PC-3 (cell line): ENCODE measurements around the gene OTX2. TPM values are rescaled to one million over a fixed set of nuclear protein-coding genes. Genes with fewer than 3 reads are reported as not detected.

Experiments
- ATAC-seq: fragments of 200-7000 bp; cut with Tn5 transposase; 2 replicates; pipeline ENCODE4 v1.9.1; 2020; ENCODE audit warnings: mild to moderate bottlenecking, moderate library complexity
- BruUV-seq: library from RNA; stranded (reverse); fragments of 400-500 nt; replicated peaks from 2 replicates; lab custom pipeline; 2021; lab: Mats Ljungman, UMichigan
- CTCF ChIA-PET: fragments of 300-600 bp; sonication (Branson Sonifier 250); formaldehyde crosslinking; loops from one replicate; lab custom pipeline; 2022; ENCODE audit warnings: antibody characterized with exemption; lab: Charles Lee
- POLR2A ChIA-PET: fragments of 300-600 bp; sonication (Branson Sonifier 250); formaldehyde crosslinking; loops from one replicate; lab custom pipeline; 2022; ENCODE audit warnings: antibody characterized with exemption; ENCODE audit not compliant: unreplicated experiment; lab: Charles Lee
- DNase-seq: peaks from one replicate; pipeline ENCODE4 v3.0.0-alpha.2; 2015
- H2AFZ ChIP-seq: fragments of 300-600 bp; sonication (generic); 2 replicates; pipeline ENCODE4 v1.6.0; 2016; ENCODE audit warnings: antibody characterized with exemption, low read length
- H3F3A ChIP-seq: fragments of 300-600 bp; sonication (generic); one replicate; pipeline ENCODE4 v1.6.0; 2017; ENCODE audit warnings: antibody characterized with exemption, low read length, control low read depth, mild to moderate bottlenecking; ENCODE audit not compliant: unreplicated experiment
- H3K27ac ChIP-seq: fragments of 300-600 bp; sonication (generic); 2 replicates; pipeline ENCODE4 v1.5.1; 2016; ENCODE audit warnings: mild to moderate bottlenecking, low read length
- H3K27me3 ChIP-seq: fragments of 300-600 bp; sonication (generic); 2 replicates; pipeline ENCODE4 v1.6.1; 2016; ENCODE audit warnings: low read length, mixed read lengths
- H3K36me3 ChIP-seq: fragments of 300-600 bp; sonication (generic); 2 replicates; pipeline ENCODE4 v1.6.1; 2016; ENCODE audit warnings: low read depth, mixed run types, low read length, mixed read lengths
- H3K4me1 ChIP-seq: fragments of 300-600 bp; sonication (generic); 2 replicates; pipeline ENCODE4 v1.5.1; 2016; ENCODE audit warnings: low read length; ENCODE audit not compliant: insufficient read depth
- H3K4me2 ChIP-seq: fragments of 300-600 bp; sonication (generic); 2 replicates; pipeline ENCODE4 v1.6.0; 2016; ENCODE audit warnings: low read length
- H3K4me3 ChIP-seq: fragments of 300-600 bp; sonication (generic); 2 replicates; pipeline ENCODE4 v1.5.1; 2016; ENCODE audit warnings: mild to moderate bottlenecking, low read length, mixed read lengths
- H3K79me2 ChIP-seq: fragments of 300-600 bp; sonication (generic); 2 replicates; pipeline ENCODE4 v1.6.1; 2017; ENCODE audit warnings: low read length, mixed read lengths
- H3K9ac ChIP-seq: fragments of 300-600 bp; sonication (generic); 2 replicates; pipeline ENCODE4 v1.6.0; 2016; ENCODE audit warnings: mild to moderate bottlenecking, low read length
- H3K9me2 ChIP-seq: fragments of 300-600 bp; sonication (generic); replicated peaks from 2 replicates; pipeline ENCODE4 v1.6.1; 2016; ENCODE audit warnings: mixed run types, low read length, mixed read lengths
- H3K9me3 ChIP-seq: fragments of 300-600 bp; sonication (generic); 2 replicates; pipeline ENCODE4 v1.6.1; 2016; ENCODE audit warnings: low read length, mixed read lengths
- H4K20me1 ChIP-seq: fragments of 300-600 bp; sonication (generic); 2 replicates; pipeline ENCODE4 v1.6.1; 2016; ENCODE audit warnings: low read length, mixed read lengths
- EZH2 ChIP-seq: fragments of 300-600 bp; sonication (generic); IDR thresholded peaks from one replicate; pipeline ENCODE4 v1.6.1; 2017; ENCODE audit warnings: antibody characterized with exemption, mild to moderate bottlenecking, low read length; ENCODE audit not compliant: unreplicated experiment
- intact Hi-C: fragments of 100-400 bp; cut with micrococcal nuclease; formaldehyde crosslinking; loops from 2 replicates; pipeline ENCODE4 v1.9.0; 2023
- total RNA-seq: library from RNA; depleted of rRNA; stranded (reverse); fragments of >200 nt; gene quantifications from 2 replicates; pipeline ENCODE4 v1.2.3, GENCODE V29; 2014; rRNA removed
- TF ChIP-seq, protein P1 (sequence below): fragments of 300-600 bp; sonication (generic); conservative IDR thresholded peaks from 2 replicates; pipeline ENCODE4 v1.5.1; 2017; ENCODE audit warnings: antibody characterized with exemption, low read depth, mild to moderate bottlenecking, low read length

The OTX2 gene
- total RNA-seq, 1 experiment from 2014 or later, result not detected

DNA sequence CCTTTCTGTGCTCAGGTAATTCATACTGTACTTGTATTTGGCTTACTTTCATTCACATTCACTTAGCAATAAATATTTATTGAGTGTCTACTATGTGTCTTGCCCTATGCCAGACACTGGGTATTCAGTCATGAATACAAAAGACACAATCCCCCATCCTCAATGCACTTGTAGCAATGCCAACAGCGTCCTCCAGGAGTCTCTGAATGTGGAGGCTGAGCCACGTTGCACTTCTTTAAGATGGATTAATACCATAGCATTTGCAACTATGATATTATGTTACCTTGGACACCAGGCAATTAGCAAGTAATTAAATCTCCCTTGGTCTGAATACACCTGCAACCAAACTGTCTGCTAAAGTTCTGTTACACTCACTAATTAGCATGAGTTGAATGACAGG, 58.8 kb downstream of the OTX2 start:
- CTCF ChIA-PET, result no interaction called here
- no peak for DNase-seq
- BruUV-seq, result no TSS peak

More for the DNA sequence above, 58.8 kb downstream of the OTX2 start:
- no peaks in the 10 kb centered on the region for H3K36me3 ChIP-seq
- POLR2A ChIA-PET, result no interaction called here
- H3K9ac ChIP-seq, result no peak overlapping the region
- no peaks in the 10 kb centered on the region for H3K9me2 ChIP-seq
- no peak overlapping the region for H3K4me2 ChIP-seq
- peaks cover 79% of the 10 kb centered on the region for H3K27me3 ChIP-seq
- H4K20me1 ChIP-seq, result no peaks in the 10 kb centered on the region
- no peaks in the 10 kb centered on the region for H3K4me1 ChIP-seq
- H3F3A ChIP-seq, result no peaks in the 10 kb centered on the region
- no peak for TF ChIP-seq EZH2
- TF ChIP-seq, protein P1, sequence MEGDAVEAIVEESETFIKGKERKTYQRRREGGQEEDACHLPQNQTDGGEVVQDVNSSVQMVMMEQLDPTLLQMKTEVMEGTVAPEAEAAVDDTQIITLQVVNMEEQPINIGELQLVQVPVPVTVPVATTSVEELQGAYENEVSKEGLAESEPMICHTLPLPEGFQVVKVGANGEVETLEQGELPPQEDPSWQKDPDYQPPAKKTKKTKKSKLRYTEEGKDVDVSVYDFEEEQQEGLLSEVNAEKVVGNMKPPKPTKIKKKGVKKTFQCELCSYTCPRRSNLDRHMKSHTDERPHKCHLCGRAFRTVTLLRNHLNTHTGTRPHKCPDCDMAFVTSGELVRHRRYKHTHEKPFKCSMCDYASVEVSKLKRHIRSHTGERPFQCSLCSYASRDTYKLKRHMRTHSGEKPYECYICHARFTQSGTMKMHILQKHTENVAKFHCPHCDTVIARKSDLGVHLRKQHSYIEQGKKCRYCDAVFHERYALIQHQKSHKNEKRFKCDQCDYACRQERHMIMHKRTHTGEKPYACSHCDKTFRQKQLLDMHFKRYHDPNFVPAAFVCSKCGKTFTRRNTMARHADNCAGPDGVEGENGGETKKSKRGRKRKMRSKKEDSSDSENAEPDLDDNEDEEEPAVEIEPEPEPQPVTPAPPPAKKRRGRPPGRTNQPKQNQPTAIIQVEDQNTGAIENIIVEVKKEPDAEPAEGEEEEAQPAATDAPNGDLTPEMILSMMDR, result peak; percentile 51
- H3K4me3 ChIP-seq, result no peak overlapping the region
- intact Hi-C loops, result no loop called here
- no peaks in the 10 kb centered on the region for H3K79me2 ChIP-seq
- H2AFZ ChIP-seq, result no peak overlapping the region
- ATAC-seq, result no peak
- no peak overlapping the region for H3K27ac ChIP-seq
- H3K9me3 ChIP-seq, result no peaks in the 10 kb centered on the region

Other genes starting within 250 kb of the OTX2 start
- gene TMEM260, start 230.7 kb downstream of the OTX2 start, total RNA-seq, result 17.8 and 28.6 TPM in 2 replicates